Stimulated activated CD4-positive, alpha-beta T cell treated with anti-CD3 and anti-CD28 coated beads, Interleukin-2, amount 100 ng/mL, for 4 hours (primary cell): ENCODE results near the gene SPNS2.
A peak's percentile ranks its signal among the peaks of the same experiment; 100 is the strongest.
"Not testable (repeated sequence)": the region's sequence is repeated elsewhere in the genome, so short reads cannot be mapped to it uniquely, and the experiment has no call there.

Experiments
- DNase-seq: peaks from one replicate; pipeline ENCODE4 v3.0.0-alpha.2; 2020; ENCODE audit warnings: low read depth

SPNS2 gene

DNA sequence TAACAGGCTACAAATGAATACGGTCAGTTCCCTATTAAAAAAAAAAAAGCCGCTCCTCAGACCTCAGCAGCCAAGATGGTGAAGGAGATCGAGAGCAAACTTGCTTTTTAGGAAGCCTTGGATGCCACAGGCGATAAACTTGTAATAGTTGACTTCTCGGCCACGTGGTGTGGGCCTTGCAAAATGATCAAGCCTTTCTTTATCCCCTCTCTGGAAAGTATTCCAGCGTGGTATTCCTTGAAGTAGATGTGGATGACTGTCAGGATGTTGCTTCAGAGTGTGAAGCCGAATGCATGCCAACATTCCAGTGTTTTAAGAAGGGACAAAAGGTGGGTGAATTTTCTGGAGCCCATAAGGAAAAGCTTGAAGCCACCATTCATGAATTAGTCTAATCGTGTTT, 73.5 kb downstream of the SPNS2 start:
- no peak for DNase-seq

DNA sequence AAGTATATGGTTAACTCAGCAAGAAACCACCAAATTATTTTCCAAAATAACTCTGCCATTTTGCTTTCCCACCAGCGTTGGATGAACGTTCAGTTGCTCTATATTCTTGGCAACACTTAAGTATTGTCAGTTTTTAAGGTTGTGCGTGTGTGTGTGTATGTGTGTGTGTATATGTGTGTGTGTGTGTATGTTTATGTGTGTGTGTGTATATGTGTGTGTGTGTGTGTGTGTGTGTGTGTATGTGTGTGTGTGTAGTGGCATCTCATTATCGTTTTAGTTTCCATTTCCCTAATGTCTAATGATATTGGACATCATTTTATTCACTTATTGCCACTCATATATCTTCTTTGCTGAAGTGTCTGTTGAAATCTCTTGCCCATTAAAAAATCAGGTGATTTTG, 74.4 kb downstream of the SPNS2 start:
- DNase-seq: no peak

- DNase-seq: peak; percentile 65
These were observed 75.0 kb downstream of the SPNS2 start for GRCh38 chr17:4573669-4574068.

DNA sequence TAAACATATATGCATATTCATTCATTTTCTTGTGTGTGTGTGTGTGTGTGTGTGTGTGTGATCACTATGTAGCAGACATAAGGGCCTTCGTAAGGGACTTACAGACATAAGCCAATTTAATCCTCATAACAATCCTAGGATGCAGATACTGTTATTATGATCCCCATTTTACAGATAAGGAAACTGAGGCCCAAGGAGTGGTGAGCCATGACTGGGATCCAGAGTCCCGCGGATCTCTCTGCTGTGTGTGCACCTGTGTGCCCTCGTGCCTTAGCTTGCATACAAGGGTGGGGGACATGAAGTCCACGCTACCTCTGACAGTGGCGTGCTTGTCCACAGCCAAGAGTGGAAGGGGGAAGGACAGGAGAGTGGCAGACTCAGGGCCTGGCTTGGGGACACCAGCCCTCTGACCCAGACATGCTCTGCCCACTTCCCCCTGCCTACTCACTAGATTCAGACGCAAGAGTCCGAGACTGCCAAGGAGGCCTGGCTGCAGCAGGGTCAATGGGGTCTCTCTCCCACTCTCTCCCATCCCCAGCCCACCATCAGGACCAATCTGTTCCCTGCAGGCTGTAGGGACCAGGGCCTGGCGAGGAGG, 75.9 kb downstream of the SPNS2 start:
- no peak for DNase-seq

- DNase-seq: no peak
These were observed 77.5 kb downstream of the SPNS2 start for GRCh38 chr17:4576161-4576558.

GRCh38 chr17:4576729-4577322, 78.1 kb downstream of the SPNS2 start:
- DNase-seq: no peak

DNA sequence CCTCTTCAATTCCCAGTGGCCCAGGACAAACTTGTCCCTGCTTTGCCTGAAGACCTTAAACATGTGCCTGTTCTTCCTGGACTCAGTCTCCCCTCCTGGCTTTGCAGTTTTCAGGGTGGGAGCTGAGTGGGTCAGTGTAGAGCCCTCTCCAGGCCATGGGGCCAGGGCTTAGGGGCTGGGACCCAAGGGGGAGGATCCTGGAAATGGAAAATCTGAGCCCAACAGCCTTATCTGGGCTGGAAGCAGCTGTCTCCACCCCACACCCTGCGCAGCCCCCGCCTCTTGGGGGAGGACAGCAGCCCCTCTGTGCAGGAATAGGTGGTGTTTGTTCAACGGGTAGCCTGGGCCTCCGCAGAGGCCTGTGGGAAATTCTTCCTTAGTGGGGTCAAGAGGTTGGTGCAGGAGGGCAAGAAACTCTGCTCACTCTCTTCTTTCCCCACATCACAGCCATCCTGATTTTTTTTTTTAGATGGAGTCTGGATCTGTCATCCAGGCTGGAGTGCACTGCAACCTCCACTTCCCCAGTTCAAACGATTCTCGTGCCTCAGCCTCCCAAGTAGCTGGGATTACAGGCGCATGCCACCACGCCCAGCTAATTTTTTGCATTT, 78.8 kb downstream of the SPNS2 start:
- no peak for DNase-seq

GRCh38 chr17:4578349-4578748, 79.7 kb downstream of the SPNS2 start:
- DNase-seq: not testable (repeated sequence)

DNA sequence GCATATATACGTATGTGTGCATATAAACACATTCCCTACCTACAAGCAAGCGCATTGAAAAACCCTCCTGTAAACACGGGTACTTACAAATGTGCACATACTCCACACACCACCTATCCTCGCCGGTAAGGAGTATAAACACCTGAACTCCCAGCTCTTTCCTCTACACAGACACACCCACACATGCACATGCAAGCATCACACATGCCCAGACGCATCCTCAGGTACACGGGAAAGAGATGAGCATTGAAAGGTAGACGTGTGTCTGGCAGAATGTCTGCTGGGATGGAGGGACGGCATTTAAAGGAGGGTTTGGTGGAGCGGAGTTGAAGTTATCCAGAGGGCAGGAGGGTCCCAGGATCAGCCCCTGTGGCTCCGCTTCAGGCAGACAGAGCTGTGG, 81.0 kb downstream of the SPNS2 start:
- no peak for DNase-seq

- no peak for DNase-seq
These were observed 81.6 kb downstream of the SPNS2 start for GRCh38 chr17:4580291-4580690.

GRCh38 chr17:4582101-4582501, 83.4 kb downstream of the SPNS2 start:
- DNase-seq: no peak

- DNase-seq: no peak
These were observed 84.0 kb downstream of the SPNS2 start for GRCh38 chr17:4582691-4583090.

GRCh38 chr17:4583206-4583605, 84.5 kb downstream of the SPNS2 start:
- no peak for DNase-seq

- no peak for DNase-seq
These were observed 85.1 kb downstream of the SPNS2 start for GRCh38 chr17:4583782-4584100.

DNA sequence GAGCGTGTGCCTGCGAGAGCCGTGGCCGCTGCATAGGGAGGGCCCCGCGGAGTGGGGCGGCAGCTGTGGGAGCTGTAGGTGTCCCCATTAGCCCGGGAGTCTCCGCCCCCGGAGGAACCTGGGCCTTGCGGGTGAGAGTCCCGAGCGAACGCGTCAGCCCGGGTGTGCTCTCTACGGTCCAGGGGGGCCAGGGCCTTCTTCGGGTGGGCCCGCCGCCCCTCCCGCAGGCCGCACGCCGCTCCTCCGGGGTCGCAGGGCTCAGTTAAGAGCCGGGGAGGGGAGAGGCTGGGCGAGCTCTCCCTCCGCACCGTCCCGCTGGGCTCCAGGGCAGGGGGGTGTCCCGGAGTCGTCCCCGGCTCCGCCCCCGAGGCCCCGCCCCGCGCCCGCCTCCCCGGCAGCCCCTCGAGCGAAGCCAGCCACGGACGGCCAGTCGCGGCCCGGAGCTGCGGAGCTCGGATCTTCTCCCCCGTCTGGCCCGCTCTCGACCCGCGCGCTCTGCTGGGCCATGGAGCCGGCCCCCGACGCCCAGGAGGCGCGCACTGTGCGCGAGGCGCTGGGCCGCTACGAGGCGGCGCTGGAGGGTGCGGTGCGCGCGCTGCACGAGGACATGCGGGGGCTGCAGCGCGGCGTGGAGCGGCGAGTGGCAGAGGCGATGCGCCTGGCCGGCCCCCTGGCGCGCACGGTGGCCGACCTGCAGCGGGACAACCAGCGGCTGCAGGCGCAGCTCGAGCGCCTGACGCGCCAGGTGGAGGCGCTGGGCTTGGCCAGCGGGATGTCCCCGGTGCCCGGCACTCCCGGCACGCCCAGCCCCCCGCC, 85.6 kb downstream of the SPNS2 start, which contains the start of gene SMTNL2:
TSS of gene SMTNL2 (plus strand) at position 429 of the 816 bp plus-strand sequence. CDS start at position 506, 77 bp downstream.
- DNase-seq: no peak

DNA sequence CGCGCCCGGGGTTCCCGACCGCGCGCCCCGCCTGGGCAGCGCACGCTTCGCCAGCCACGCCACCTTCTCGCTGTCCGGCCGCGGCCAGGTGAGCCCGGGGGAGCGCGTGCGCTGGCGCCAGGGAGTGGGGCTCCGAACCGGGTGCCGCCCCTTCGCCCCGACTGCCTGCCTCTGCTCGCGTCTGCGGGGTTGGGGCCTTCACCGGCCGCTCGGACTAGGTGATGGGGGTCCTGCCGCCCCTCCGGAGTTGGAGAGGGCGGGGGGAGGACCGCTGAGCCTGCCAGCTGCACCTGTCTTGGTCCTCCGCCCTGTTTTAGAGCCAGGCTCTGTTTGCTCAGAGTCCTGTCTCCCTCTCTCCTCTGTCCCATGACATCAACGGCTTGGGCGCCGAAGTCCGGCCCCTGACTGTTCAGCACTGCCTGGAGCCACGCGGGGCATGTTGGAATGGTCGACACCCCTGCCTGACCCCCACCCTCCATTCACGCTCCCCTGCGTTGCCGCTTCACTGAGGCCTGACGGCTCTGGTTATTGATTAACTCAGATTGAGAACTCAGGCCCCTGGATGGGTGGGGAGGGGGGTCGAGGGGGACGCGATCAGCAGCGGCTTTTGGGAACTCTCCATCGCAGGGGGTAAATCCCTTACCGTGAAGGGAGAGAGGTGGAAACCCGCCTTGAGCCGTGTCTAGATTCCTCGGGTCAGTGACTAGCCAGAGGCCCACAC, 86.4 kb downstream of the SPNS2 start:
- DNase-seq: no peak

- no peak for DNase-seq
These were observed 86.9 kb downstream of the SPNS2 start for GRCh38 chr17:4585638-4585994.

GRCh38 chr17:4586043-4586442, 87.4 kb downstream of the SPNS2 start:
- no peak for DNase-seq

DNA sequence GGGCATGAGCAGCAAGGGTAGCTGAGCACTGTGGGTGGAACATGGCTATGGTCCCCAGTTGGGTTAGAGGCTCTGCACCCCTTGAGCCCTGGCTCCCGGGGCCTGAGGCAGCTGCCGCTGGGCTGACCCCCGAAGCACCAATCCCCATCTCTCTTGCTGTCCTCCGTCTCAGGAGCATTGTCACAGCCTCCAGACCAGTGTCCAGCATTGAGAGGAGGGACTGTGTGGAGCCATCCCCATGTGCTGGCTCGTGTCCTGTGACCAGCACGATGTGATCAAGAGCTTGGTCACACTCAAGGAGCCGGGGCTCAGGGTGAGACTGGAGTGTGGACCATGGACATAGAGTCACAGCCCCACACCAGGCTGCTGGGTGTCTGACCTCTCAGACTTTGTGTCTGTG, 88.5 kb downstream of the SPNS2 start:
- no peak for DNase-seq

DNA sequence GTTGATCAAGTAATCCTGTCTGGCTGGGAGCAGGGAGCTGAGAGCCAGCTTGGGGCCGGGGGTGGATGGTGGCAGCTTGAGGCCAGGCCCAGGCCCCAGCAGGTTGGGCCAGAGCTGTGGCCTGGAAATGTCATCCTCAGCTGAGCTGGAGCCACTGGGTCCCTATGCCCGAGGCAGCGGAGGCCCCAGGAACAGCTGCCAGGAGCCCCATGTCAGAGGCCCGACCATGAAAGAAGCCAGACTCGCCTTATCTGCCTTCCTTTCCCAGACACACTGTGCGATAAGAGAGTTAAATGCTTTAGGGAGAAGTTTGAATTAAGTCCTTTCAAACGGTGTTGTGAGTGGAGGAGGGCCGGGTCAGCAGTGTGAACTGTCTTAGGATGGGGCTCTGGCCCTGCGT, 89.1 kb downstream of the SPNS2 start:
- DNase-seq: no peak

- DNase-seq: no peak
These were observed 89.7 kb downstream of the SPNS2 start for GRCh38 chr17:4588391-4588790.
